IPS DF 4.7 (cell line): ENCODE results near the gene FGF1.

ENCODE experiments used
- DNase-seq: peaks from one replicate; pipeline ENCODE4 v3.0.0-alpha.2; 2013; ENCODE audit warnings: low spot score; ENCODE audit errors: extremely low read depth

FGF1 gene

GRCh38 chr5:142685418-142686209 is at the start of gene FGF1:
FGF1 (minus strand) TSS chr5:142686090; CDS start chr5:142614127, 71,963 bp downstream.
- DNase-seq: no peak

- DNase-seq: no peak
Observed at GRCh38 chr5:142727735-142728047, 41.8 kb upstream of the FGF1 start.

- no peak for DNase-seq
Observed at GRCh38 chr5:142726188-142726731, 40.4 kb upstream of the FGF1 start.

- no peak for DNase-seq
Observed at GRCh38 chr5:142725231-142726187, 39.6 kb upstream of the FGF1 start.

GRCh38 chr5:142724821-142725220 is 38.9 kb upstream of the FGF1 start:
- no peak for DNase-seq

- no peak for DNase-seq
Observed at GRCh38 chr5:142722896-142723295, 37.0 kb upstream of the FGF1 start.

GRCh38 chr5:142722146-142722545 is 36.3 kb upstream of the FGF1 start:
- no peak for DNase-seq

GRCh38 chr5:142720641-142721271 is 34.9 kb upstream of the FGF1 start:
- no peak for DNase-seq

GRCh38 chr5:142719836-142720370 is 34.0 kb upstream of the FGF1 start:
- DNase-seq: no peak

- DNase-seq: no peak
Observed at GRCh38 chr5:142717582-142718215, 31.8 kb upstream of the FGF1 start.

GRCh38 chr5:142716963-142717362 is 31.1 kb upstream of the FGF1 start:
- DNase-seq: peak; percentile 56

GRCh38 chr5:142715291-142715690 is 29.4 kb upstream of the FGF1 start:
- DNase-seq: no peak

GRCh38 chr5:142713121-142713706 is 27.3 kb upstream of the FGF1 start:
- DNase-seq: peak; percentile 64

- DNase-seq: no peak
Observed at GRCh38 chr5:142703153-142703552, 17.3 kb upstream of the FGF1 start.

- DNase-seq: no peak
Observed at GRCh38 chr5:142701673-142702311, 15.9 kb upstream of the FGF1 start.

GRCh38 chr5:142700566-142700965 is 14.7 kb upstream of the FGF1 start:
- DNase-seq: no peak

GRCh38 chr5:142699184-142699720 is 13.4 kb upstream of the FGF1 start:
- DNase-seq: peak; percentile 94

- DNase-seq: no peak
Observed at GRCh38 chr5:142698447-142699183, 12.7 kb upstream of the FGF1 start.
